Thyroid gland (tissue), 4 donors: ENCODE measurements around the gene AJAP1.

ENCODE experiments used
- POLR2A ChIP-seq, 2 donors: fragments of 450-650 bp; IDR thresholded peaks; one replicate each; pipeline ENCODE4 v1.6.1; 2017; ENCODE audit warnings: antibody characterized with exemption in 2 of 2, mild to moderate bottlenecking in 2 of 2, moderate library complexity in 1 of 2
- TF ChIP-seq, protein P1 (sequence below), 6 experiments: fragments of 200-600 bp in 3 of 6; fragments of 450-650 bp in 3 of 6; sonication (generic) in 3 of 6; IDR thresholded peaks; one replicate each; pipeline ENCODE4 v1.5.1; 2016 to 2019; ENCODE audit warnings: antibody characterized with exemption in 6 of 6, mild to moderate bottlenecking in 2 of 6, inconsistent platforms in 1 of 6, moderate library complexity in 1 of 6

DNA sequence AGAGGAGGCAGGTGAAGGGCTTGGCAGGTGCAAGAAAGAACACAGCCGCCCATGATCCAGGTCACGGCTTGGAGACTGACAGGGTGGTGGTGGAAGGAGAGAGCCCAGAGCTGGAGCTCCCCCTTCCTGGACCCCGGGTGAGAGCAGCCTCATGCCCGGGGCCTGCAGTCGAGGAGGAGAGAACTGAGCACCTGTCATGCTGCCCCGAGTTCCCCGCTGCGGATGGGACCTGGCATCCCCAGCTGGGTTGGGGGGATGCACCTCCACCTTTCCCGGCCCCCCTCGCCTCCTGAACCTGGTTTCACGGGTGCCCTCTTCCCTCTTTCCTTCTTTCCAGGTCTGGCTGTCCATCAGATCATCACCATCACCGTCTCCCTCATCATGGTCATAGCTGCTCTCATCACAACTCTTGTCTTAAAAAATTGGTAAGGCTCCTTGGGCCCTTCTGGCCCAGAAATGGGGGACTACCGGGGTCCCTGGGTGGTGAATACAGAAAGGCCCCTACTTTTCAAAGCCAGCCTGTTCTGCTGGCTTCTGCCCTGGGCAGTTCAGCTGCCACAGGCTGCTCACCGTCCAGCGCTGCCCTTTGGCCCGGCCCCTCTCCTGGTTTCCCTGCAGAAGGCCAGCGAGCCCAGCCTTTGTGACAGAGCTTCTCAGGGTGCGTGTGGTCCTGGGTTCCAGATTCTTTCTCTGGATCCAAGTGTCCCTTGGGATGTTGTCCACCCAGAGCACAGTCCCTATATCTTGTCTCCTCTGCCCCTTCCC is 115.3 kb downstream of the AJAP1 start:
- TF ChIP-seq, protein P1, sequence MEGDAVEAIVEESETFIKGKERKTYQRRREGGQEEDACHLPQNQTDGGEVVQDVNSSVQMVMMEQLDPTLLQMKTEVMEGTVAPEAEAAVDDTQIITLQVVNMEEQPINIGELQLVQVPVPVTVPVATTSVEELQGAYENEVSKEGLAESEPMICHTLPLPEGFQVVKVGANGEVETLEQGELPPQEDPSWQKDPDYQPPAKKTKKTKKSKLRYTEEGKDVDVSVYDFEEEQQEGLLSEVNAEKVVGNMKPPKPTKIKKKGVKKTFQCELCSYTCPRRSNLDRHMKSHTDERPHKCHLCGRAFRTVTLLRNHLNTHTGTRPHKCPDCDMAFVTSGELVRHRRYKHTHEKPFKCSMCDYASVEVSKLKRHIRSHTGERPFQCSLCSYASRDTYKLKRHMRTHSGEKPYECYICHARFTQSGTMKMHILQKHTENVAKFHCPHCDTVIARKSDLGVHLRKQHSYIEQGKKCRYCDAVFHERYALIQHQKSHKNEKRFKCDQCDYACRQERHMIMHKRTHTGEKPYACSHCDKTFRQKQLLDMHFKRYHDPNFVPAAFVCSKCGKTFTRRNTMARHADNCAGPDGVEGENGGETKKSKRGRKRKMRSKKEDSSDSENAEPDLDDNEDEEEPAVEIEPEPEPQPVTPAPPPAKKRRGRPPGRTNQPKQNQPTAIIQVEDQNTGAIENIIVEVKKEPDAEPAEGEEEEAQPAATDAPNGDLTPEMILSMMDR (IDR thresholded peaks at IDR 0.05): no peak
- no peak for TF ChIP-seq POLR2A (IDR thresholded peaks at IDR 0.05)
